Stimulated activated CD8-positive, alpha-beta memory T cell treated with anti-CD3 and anti-CD28 coated beads, Interleukin-4, amount 100 ng/mL, for 1 hour (primary cell): ENCODE results near the gene CDCA4.
A peak's percentile ranks its signal among the peaks of the same experiment; 100 is the strongest.
"Not testable (repeated sequence)": the region's sequence is repeated elsewhere in the genome, so short reads cannot be mapped to it uniquely, and the experiment has no call there.

Experiments
- DNase-seq, 2 donors: peaks; one replicate each; pipeline ENCODE4 v3.0.0-alpha.2; 2020; ENCODE audit warnings: low read depth in 2 of 2, low spot score in 1 of 2

Gene CDCA4

DNA sequence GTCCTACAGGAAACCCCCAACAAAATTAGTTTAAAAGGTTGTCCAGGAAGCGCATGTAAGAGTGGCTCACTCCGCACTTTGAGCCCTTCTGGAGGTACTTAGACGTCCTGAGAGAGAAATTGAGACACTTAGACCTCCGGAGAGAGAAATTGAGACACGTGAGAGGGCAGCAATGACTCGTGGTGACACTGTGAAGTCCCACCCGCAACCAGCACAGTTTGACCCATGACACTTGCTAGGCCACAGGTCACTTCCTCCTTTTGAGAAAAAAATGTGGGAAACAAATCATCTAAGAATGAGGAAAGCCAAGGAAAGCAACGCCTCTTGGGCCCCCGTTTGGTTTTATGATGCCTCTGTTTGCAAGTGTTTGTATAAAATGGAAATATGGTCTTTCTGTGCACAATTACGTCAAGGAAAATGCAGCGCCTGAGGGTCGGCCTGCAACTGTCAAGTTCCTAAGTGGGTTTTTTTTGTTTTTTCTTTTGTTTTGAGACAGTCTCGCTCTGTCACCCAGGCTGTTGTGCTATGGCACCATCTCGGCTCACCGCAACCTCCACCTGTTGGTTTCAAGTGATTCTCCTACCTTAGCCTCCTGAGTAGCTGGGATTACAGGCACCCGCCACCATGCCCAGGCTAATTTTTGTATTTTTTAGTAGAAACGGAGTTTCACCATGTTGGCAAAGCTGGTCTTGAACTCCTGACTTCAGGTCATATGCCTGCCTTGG lies 13.6 kb upstream of the CDCA4 start:
- DNase-seq, result no peak

DNA sequence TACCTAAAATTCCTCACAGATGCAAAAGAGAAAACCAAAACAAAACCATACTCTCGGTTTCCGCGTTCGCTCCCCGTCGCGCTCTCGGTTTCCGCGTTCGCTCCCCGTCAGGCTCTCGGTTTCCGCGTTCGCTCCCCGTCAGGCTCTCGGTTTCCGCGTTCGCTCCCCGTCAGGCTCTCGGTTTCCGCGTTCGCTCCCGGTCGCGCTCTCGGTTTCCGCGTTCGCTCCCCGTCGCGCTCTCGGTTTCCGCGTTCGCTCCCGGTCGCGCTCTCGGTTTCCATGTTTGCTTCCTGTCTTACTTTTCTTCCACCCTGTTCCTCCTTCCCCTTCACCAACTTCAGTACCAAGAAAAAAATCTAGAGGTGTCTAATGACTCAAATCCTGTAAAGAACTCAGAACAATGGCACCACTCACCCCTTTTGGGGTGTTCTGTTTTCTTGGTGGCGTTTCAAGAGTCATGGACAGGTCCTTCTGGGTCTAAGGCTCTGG lies 12.6 kb upstream of the CDCA4 start:
- not testable (repeated sequence) for DNase-seq

DNA sequence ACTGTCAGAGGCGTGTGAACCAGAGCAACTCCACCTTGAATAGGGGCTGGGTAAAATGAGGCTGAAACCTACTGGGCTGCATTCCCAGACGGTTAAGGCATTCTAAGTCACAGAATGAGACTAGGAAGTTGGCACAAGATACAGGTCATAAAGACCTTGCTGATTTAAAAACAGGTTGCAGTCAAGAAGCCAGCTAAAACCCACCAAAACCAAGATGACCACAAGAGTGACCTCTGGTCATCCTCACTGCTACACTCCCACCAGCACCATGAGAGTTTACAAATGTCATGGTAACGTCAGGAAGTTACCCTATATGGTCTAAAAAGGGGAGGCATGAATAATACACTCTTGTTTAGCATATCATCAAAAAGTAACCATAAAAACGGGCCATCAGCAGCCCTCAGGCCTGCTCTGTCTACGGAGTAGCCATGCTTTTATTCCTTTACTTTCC lies 11.6 kb upstream of the CDCA4 start:
- not testable (repeated sequence) for DNase-seq

DNA sequence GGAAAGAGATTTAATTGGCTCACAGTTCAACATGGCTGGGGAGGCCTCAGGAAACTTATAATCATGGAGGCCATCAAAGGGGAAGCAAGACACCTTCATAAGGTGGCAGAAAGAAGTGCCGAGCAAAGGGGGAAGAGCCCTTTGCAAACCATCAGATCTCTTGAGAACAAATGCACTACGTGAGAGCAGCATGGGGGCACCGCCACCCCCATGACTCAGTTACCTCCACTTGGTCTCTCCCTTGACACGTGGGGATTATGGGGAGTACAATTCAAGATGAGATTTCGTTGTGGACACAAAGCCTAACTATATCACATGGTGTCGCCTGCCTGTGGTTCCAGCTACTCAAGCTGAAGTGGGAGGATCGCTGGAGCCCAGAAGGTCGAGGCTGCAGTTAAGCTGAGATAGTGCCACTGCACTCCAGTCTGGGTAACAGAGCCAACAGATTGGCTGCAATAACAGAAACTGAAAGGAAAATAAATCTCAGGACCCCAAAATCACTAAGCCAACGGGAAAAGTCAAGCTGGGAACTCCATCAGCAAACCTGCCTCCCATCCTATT lies 10.0 kb upstream of the CDCA4 start:
- DNase-seq, result no peak

DNA sequence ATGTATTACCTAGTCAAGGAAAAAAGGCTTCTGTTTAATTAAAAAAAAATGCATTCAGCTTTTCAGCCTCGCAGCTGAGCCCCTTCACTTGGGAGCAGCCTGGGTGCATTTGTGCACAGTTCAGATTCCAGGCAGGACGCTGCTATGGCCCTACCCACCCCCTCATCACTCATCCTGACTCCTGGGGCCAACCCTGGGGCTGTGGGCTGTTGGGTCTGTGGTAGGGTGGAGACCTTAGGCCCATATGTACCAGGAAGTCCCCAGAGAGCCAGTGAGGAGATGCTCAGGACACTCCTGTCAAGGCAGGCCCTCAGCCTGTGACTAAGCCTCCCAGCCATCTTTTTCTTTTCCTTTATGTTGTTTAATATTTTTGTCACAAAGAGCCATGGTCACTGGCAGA lies 9.3 kb upstream of the CDCA4 start:
- DNase-seq, result no peak

DNA sequence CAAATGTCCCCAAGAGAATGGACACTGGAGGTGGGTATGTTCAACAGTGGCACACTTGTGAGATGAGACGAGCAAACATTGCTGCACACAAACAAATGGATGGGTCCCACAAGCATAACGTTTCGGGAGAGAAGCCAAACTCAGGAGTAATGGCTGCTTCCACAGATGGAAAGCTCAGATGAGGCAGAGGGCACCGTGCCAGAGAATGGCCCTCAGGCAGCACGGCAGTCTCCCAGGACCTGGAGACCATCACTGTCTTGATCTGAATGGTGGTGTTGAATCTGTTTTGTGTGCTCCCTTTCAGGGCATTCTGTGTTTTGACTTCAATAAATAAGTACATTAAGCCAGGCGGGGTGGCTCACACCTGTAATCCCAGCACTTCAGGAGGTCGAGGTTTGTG lies 8.5 kb upstream of the CDCA4 start:
- DNase-seq, result no peak

DNA sequence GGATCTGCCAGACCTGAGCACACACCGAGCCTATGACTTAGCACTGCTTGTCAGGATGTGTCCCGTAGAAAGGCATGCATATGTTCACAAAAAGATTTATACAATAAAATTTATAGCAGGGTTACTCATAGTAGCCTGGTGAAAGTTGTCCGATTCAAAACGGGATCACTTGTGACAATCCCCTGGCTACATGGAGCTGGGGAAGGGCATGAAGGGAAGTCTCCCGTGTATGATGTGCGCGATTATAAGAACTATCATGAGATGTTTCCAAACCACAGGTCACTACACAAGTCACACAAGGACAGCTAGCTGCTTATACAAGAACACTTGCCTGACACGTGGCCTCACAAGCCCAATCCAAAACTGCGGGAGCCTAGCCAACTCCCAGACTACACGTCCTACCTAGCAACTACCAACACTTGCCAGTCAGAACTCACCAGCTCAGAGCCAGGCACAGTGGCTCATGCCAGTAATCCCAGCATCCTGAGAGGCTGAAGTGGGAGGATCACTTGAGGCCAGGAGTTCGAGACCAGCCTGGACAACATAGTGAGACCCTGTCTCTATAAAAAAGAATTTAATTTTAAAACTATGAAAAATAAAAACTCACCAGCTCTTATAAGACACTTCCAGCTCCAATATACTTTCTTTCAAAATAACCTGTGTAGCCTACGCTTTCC lies 7.5 kb upstream of the CDCA4 start:
- no peak for DNase-seq

DNA sequence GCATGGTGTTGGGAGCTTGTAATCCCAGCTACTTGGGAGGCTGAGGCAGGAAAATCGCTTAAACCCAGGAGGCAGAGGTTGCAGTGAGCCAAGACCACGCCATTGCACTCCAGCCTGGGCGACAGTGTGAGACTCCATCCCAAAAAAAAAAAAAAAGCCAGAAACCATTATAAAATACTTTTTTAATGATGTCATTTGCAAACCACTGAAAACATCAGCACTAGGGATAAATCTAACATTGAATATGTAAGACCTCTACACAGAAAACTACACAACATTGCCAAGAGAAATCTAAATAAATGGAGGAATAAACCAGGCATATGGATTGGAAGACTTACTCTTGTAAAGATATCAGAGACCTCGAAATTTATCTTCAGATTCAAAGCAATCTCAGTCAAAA lies 6.8 kb upstream of the CDCA4 start:
- not testable (repeated sequence) for DNase-seq

DNA sequence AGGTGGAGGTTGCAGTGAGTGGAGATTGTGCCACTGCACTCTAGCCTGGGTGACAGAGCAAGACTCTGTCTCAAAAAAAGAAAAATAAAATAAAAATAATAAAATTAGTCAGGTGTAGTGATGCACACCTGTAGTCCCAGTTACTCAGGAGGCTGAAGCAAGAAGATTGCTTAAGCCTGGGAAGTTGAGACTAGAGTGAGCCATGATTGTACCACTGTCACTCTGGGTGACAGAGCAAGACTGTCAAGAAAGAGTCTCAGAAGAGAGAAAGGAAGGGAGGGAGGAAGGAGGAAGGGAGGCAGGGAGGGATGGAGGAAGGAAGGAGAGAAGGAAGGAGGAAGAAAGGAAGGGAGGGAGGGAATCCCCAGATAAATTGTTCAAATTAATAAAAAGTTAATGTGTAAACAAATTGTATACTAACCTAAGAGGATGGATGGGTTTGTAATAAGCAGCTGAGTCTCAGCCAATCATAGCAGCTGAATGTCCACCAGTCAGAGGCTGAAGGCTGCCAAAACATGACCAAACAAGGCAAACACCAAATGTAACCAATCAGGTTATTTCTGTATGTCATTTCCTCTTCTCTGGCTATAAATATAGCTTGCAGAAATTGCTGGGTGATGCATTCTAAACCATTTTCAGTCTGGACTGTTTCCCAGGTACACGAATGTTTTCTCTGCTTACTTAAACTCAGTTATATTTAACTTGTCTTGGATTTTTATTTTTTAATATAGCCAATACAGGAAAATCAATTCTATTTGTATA lies 6.1 kb upstream of the CDCA4 start:
- DNase-seq, result no peak

DNA sequence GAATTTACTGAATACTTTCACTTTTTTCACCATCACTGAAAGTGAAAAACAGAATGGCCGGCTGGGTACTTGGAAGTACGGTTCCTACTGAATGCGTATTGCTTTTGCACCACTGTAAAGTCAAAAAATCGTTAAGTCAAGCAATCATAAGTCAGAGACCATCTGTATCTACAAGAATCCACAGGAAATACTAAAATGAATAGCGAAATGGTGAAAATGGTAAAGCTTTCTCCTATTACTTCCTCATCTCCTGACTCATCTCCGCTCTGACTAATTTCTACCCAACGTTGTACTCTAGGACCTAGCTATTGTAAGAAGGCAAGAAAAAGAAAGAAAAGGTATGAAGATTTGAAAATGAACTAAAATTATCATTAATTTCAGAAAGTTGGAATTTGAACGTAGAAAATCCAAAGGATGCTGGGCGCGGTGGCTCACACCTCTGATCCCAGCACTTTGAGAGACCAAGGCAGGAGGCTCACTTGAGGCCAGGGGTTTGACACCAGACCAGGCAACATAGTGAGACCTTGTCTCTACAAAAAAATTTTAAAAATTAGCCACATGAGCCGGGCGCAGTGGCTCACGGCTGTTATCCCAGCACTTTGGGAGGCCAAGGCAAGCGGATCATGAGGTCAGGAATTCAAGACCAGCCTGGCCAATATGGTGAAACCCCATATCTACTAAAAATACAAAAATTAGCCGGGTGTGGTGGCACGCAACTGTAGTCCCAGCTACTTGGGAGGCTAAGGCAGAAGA lies 5.3 kb upstream of the CDCA4 start:
- DNase-seq, result no peak

DNA sequence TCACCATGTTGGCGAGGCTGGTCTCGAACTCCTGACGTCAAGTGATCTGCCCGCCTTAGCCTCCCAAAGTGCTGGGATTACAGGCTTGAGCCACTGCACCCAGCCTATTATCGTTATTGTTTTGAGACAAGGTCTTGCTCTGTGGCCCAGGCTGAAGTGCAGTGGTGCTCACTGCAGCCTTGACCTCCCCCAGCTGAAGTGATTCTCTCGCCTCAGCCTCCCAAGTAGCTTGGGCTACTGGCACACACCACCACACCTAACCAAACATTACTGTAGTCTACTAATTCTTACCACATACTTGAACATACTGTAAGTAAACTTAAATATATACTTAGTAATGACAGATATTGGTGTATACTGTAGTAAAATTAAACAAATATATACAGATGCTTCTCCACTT lies 4.5 kb upstream of the CDCA4 start:
- no peak for DNase-seq

DNA sequence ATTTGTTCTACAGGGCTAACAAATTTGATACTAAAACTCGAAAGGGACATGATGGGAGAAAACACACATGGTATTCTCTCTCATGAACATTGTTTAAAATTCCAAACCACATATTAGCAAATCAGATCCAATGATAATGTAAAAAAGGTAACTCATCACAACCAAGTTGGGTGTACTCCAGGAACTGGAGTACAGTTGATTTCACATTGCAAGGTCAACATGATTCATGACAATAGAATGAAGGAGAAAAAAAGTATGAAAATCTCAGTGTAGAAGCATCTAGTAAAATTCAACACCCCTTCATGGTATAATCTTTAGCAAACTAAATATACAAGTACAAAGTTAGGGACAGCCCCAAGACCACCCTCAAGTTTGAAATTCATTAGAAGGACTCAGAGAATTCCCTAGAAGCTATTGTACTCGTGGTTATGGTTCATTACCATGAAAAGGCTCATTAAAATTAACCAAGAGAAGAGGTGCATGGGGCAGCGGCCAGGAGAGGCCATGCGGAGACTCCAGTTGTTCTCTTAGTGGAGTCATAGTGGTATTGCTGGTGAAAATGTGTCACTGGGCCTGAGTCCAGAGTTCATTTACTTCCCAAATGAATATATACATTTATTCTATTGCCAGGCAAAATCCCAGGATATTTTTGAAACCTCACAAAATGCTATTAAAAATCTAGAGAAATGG lies 3.1 kb upstream of the CDCA4 start:
- DNase-seq, result no peak

DNA sequence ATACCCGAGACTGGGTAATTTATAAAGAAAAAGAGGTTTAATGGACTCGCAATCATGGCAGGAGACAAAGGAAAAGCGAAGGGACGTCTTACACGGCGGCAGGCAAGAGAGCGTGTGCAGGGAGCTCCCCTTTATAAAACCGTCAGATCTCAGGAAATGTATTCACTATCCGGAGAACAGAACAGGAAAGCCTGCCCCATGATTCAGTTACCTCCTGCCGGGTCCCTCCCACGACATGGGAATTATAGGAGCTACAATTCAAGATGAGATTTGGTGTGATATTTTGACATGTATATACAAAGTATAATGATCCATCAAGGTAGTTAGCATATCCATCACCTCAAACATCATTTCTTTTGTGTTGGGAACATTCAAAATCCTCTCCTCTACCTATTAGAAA lies 2.3 kb upstream of the CDCA4 start:
- no peak for DNase-seq

DNA sequence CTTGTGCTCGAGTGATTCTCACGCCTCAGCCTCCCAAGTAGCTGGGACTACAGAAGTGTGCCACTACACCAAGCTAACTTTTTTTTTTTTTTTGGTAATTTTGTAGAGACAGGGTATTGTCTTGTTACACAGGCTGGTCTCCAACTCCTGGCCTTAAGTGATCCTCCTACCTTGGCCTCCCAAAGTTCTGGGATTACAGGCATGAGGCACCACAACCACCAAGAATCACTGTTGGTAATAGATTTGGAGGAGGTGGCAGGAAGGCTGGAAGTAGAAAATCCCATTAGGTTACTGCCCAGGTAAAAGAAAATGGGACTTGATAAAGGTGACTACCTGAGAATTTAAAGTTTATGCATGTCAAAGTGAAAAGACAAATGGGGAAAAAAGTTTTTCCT lies 1.4 kb upstream of the CDCA4 start:
- no peak for DNase-seq

DNA sequence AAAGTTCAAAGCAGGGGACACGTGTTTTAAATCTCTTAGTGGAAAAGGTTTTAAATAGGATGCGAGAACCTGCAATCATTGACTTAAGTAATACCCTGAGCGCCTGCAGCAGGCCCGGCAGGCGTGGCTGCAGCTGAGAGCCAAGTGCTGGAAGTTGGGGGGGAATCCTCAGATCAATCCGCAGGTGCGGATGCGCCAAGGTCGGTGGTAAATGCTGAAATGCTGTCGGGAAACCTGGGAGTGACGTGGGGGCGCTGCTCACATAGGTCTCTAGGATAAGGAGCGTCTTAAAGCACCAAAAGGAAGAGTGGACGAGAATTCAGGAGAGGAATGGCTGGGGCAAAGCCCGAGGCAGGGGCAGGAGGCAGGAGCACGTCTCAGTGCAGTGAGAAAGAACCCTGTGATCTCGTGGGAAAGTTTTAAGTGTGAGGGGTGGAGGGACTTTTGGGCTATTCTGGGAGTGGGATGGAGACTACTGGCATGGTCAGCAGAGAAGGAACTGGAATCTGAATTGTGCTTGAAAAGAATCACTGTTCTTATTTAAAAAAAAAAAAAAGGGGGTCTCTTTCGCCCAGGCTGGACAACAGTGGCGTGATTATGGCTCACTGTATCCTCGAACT lies 883 bp upstream of the CDCA4 start:
- no peak for DNase-seq

DNA sequence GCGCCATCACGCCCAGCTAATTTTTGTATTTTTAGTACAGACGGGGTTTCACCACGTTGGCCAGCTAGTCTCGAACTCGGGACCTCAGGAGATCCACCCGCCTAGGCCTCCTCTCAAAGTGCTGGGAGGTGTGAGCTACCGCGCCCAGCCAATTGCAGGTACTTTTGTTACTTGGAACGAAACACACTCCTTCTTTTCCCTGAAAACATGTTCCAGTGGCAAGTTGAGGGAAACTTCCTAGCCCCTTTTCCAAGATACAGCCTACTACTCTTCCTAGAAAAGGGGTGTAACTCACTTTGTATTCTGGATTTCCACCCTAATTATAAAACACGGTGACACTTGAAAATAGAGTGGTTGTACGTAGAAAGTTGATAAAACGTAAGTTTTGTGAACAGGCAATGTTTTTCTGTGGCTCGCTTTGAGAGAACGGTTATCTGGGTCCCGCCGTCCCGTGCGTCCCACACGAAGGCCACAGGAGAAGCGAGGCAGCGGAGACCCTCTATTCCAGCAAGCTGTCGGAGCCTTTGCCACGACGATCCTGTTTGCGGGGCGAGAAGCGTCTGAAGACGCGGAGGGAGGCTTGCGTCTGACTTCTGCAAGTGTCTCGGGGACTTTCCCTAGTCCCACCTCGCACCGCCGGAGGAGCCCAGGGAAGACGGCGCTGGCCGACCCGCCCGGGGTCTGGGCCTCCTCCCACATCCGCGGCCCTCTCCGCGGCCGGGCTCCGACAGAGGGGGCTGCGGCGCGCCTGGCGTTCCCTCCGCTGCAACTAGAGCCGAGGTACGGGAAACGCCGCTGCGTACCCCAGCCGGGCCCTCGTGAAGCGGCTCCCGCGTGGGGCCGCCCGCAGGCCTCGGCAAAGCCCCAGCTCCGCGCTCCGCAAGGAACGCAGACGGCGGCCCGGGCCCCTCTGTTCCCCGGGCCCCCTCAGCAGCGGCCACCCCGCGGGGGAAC lies 745 bp downstream of the CDCA4 start:
- peak; percentile 18 to 30 for DNase-seq

DNA sequence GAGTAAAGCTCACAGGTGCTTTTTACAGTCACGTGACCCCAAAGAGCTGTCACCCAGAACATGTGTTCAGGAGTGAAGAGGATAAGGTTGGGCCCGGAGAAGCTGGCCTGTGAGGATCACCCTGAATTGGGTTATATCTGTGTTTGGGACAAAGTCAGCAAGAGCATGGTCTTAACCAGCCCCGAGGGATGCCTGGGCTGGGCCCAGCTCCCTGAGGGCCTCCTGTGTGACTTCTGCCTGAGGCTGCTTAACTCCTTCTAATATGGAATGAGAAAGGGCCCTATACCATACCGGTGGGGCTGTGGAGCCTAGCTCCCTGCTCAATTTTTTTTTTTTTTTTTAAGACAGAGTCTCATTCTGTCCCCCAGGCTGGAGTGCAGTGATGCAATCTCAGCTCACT lies 2.5 kb downstream of the CDCA4 start:
- no peak for DNase-seq

DNA sequence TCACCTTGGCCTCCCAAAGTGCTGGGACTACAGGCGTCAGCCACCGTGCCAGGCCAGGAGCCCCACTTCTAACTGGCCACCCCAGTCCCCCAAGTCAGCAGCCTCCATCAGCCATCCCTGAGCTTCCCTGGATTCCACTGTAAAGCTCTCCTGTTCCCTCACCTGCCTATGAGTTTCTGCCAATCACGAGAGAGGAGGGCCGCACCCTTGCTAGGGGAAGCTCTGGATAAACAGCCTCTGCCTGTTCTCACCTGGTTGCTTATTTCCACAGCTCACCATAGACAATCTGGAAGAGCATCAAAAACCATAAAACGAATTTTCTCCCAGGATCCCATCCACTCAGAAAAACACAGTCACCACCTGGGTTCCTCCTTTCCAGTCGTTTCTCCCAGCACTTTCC lies 5.0 kb downstream of the CDCA4 start:
- DNase-seq, result no peak

DNA sequence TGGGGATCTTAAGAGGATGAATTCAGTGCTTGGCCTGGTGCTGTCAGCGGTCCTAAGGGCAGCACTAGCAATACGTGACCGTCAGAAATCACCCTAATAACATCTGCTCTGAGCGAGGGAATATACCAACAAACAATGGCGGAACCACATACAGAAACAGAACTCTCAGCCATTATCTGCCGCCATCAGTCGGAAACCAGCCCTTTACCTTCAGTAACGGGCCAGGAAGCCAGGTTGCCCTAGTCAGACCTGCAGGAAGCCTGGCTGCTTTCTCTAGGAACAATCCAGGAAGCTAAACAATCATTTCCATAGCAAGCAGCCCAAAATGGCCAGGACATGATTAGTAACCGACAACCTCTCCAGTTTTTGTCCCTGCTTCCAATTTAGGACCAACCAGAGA lies 5.6 kb downstream of the CDCA4 start:
- DNase-seq, result no peak
